Measurements from ENCODE around the gene IWS1. TPM values are rescaled to one million over a fixed set of nuclear protein-coding genes. Genes with fewer than 3 reads are reported as not detected.

The IWS1 gene
- total RNA-seq, 2 experiments from 2014 or later = 24.9 to 26.0 TPM

GRCh38 chr2:127464470-127465257, 61.6 kb downstream of the IWS1 start:
- H3K4me1 ChIP-seq (ENCODE audit: insufficient read depth, low read length) = peaks cover 9% of the 10 kb centered on the region
- DNase-seq = no peak
- Mint-ChIP-seq H3K36me3 (ENCODE audit: low read depth) (peaks cover 22% of the 10 kb centered on the region), H3K27me3 (no peaks in the 10 kb centered on the region), H3K27ac (no peak overlapping the region), H3K9me3 (no peaks in the 10 kb centered on the region), H3K4me1 (ENCODE audit: low read depth) (peaks cover 18% of the 10 kb centered on the region), H3K4me3 (no peak overlapping the region)
- no peaks in the 10 kb centered on the region for H3K9me3 ChIP-seq (ENCODE audit: control insufficient read depth in 1 of 2, insufficient read depth in 1 of 2, low read length in 2 of 2)
- no peak overlapping the region for H3K27ac ChIP-seq (ENCODE audit: low read depth in 1 of 2, low read length in 2 of 2)
- intact Hi-C loops (cut with DNase I, micrococcal nuclease) = no loop called here
- POLR2A ChIA-PET = no interaction called here
- peaks cover 11% of the 10 kb centered on the region for H3K36me3 ChIP-seq (ENCODE audit: insufficient read depth, low read length)
- no peak for ATAC-seq (ENCODE audit: poor library complexity)
- CTCF ChIA-PET = no interaction called here
- no peak for TF ChIP-seq CTCF (IDR thresholded peaks at IDR 0.05)
- H3K4me3 ChIP-seq (ENCODE audit: low read length) = no peak overlapping the region
- H3K27me3 ChIP-seq (ENCODE audit: control insufficient read depth in 1 of 2, insufficient read depth in 2 of 2, low read length in 2 of 2) = no peaks in the 10 kb centered on the region

GRCh38 chr2:127463155-127463991, 62.9 kb downstream of the IWS1 start:
- peaks cover 7% of the 10 kb centered on the region for H3K36me3 ChIP-seq (ENCODE audit: insufficient read depth, low read length)
- no peak for TF ChIP-seq CTCF (IDR thresholded peaks at IDR 0.05)
- ChIA-PET CTCF (no interaction called here), POLR2A (no interaction called here)
- no peak overlapping the region for H3K27ac Mint-ChIP-seq
- DNase-seq (no peak), ATAC-seq (ENCODE audit: poor library complexity) (no peak)
- H3K4me1 Mint-ChIP-seq (ENCODE audit: low read depth) = peaks cover 18% of the 10 kb centered on the region
- H3K4me3 ChIP-seq (ENCODE audit: low read length) = no peak overlapping the region
- H3K27me3 ChIP-seq (ENCODE audit: control insufficient read depth in 1 of 2, insufficient read depth in 2 of 2, low read length in 2 of 2) = no peaks in the 10 kb centered on the region
- no peaks in the 10 kb centered on the region for H3K9me3 Mint-ChIP-seq
- H3K36me3 Mint-ChIP-seq (ENCODE audit: low read depth) = peaks cover 13% of the 10 kb centered on the region
- no peak overlapping the region for H3K27ac ChIP-seq (ENCODE audit: low read depth in 1 of 2, low read length in 2 of 2)
- no peaks in the 10 kb centered on the region for H3K27me3 Mint-ChIP-seq
- peaks cover 9% of the 10 kb centered on the region for H3K4me1 ChIP-seq (ENCODE audit: insufficient read depth, low read length)
- no peak overlapping the region for H3K4me3 Mint-ChIP-seq
- intact Hi-C loops (cut with DNase I, micrococcal nuclease) = no loop called here
- no peaks in the 10 kb centered on the region for H3K9me3 ChIP-seq (ENCODE audit: control insufficient read depth in 1 of 2, insufficient read depth in 1 of 2, low read length in 2 of 2)

GRCh38 chr2:127462461-127462860, 63.8 kb downstream of the IWS1 start:
- Histone ChIP-seq H3K27ac (ENCODE audit: low read depth in 1 of 2, low read length in 2 of 2) (no peak overlapping the region), H3K27me3 (ENCODE audit: control insufficient read depth in 1 of 2, insufficient read depth in 2 of 2, low read length in 2 of 2) (no peaks in the 10 kb centered on the region), H3K36me3 (ENCODE audit: insufficient read depth, low read length) (no peaks in the 10 kb centered on the region), H3K4me3 (ENCODE audit: low read length) (no peak overlapping the region), H3K9me3 (ENCODE audit: control insufficient read depth in 1 of 2, insufficient read depth in 1 of 2, low read length in 2 of 2) (no peaks in the 10 kb centered on the region), H3K4me1 (ENCODE audit: insufficient read depth, low read length) (peaks cover 9% of the 10 kb centered on the region)
- no peak for TF ChIP-seq CTCF (IDR thresholded peaks at IDR 0.05)
- Mint-ChIP-seq H3K4me3 (no peak overlapping the region), H3K27me3 (no peaks in the 10 kb centered on the region), H3K27ac (no peak overlapping the region), H3K36me3 (ENCODE audit: low read depth) (peaks cover 5% of the 10 kb centered on the region), H3K4me1 (ENCODE audit: low read depth) (peaks cover 18% of the 10 kb centered on the region), H3K9me3 (no peaks in the 10 kb centered on the region)
- intact Hi-C loops (cut with DNase I, micrococcal nuclease) = no loop called here
- POLR2A ChIA-PET = no interaction called here
- CTCF ChIA-PET = no interaction called here
- ATAC-seq (ENCODE audit: poor library complexity) = no peak
- DNase-seq = no peak

All from CD4-positive, alpha-beta T cell (primary cell).